Activated naive CD4-positive, alpha-beta T cell treated with anti-CD3 and anti-CD28 coated beads, Interleukin-2, amount 50 U/mL, for 24 hours (primary cell): Measurements from ENCODE around the gene CCT5.
"Not testable (repeated sequence)": the region's sequence is repeated elsewhere in the genome, so short reads cannot be mapped to it uniquely, and the experiment has no call there.

Experiments used
- H3K27ac Mint-ChIP-seq: one replicate; pipeline ENCODE4 v1.8.0; 2021; ENCODE audit warnings: mild to moderate bottlenecking, mixed read lengths
- H3K27me3 Mint-ChIP-seq: one replicate; pipeline ENCODE4 v1.8.0; 2021; ENCODE audit warnings: mixed read lengths
- H3K36me3 Mint-ChIP-seq: one replicate; pipeline ENCODE4 v1.8.0; 2021; ENCODE audit warnings: mixed read lengths
- H3K4me1 Mint-ChIP-seq: one replicate; pipeline ENCODE4 v1.8.0; 2021; ENCODE audit warnings: mixed read lengths
- H3K4me3 Mint-ChIP-seq: one replicate; pipeline ENCODE4 v1.8.0; 2021; ENCODE audit warnings: mild to moderate bottlenecking, mixed read lengths
- H3K9me3 Mint-ChIP-seq: one replicate; pipeline ENCODE4 v1.8.0; 2021; ENCODE audit warnings: mixed read lengths

The CCT5 gene

GRCh38 chr5:10262121-10262774, 12.2 kb downstream of the CCT5 start:
- no peaks in the 10 kb centered on the region for H3K9me3 Mint-ChIP-seq
- no peaks in the 10 kb centered on the region for H3K27me3 Mint-ChIP-seq
- no peak overlapping the region for H3K4me3 Mint-ChIP-seq
- peaks cover 30% of the 10 kb centered on the region for H3K36me3 Mint-ChIP-seq
- H3K27ac Mint-ChIP-seq = no peak overlapping the region
- H3K4me1 Mint-ChIP-seq = peaks cover 8% of the 10 kb centered on the region

- Mint-ChIP-seq H3K4me1 (peaks cover 5% of the 10 kb centered on the region), H3K27me3 (no peaks in the 10 kb centered on the region), H3K4me3 (no peak overlapping the region), H3K36me3 (peaks cover 27% of the 10 kb centered on the region), H3K27ac (no peak overlapping the region), H3K9me3 (no peaks in the 10 kb centered on the region)
Measured at GRCh38 chr5:10262995-10263394, 12.9 kb downstream of the CCT5 start.

- no peaks in the 10 kb centered on the region for H3K27me3 Mint-ChIP-seq
- peaks cover 18% of the 10 kb centered on the region for H3K36me3 Mint-ChIP-seq
- H3K4me1 Mint-ChIP-seq = no peaks in the 10 kb centered on the region
- H3K27ac Mint-ChIP-seq = no peak overlapping the region
- no peaks in the 10 kb centered on the region for H3K9me3 Mint-ChIP-seq
- H3K4me3 Mint-ChIP-seq = no peak overlapping the region
Measured at GRCh38 chr5:10264604-10265003, 14.5 kb downstream of the CCT5 start.

DNA sequence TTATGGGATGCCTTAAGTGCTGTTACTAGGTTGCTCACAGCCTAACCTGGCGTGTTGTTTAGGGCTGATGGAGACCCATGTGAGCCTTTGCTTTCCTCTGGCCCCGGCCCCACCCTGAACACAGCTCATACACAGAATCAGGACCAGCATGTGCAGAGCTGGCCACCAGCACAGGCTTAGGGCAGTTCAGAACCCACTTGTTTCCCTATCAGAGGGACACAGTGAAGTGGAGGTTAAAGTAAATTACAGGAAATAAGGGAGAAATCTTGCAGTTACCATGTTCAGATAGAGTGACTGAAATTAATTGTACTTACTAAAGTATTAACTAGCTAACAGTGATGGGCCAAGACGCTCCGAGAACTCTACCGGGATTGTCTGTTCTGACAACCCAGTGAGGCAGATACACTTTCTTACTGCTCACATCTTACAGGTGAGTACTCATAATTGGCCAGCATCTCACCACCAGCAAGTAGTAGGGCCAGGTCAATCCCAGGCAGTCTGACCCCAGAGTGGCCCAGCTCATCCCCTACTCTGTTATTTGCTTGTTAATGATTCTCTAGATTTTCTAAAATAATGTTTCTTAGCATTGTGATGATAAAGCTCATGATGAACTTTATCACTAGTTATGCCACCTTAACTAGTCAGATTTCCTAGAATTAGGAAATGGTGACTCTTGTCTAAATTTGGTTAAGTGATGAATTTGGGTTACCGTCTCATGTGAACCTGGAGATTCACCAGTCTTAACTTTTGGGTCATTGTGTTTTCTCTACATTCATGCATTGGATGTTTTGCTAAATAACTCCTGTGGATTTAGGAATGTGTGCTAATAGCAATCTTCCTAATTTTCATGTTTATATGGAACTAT, 15.4 kb downstream of the CCT5 start:
- no peaks in the 10 kb centered on the region for H3K27me3 Mint-ChIP-seq
- no peaks in the 10 kb centered on the region for H3K9me3 Mint-ChIP-seq
- peaks cover 14% of the 10 kb centered on the region for H3K36me3 Mint-ChIP-seq
- no peaks in the 10 kb centered on the region for H3K4me1 Mint-ChIP-seq
- H3K4me3 Mint-ChIP-seq = no peak overlapping the region
- H3K27ac Mint-ChIP-seq = no peak overlapping the region

DNA sequence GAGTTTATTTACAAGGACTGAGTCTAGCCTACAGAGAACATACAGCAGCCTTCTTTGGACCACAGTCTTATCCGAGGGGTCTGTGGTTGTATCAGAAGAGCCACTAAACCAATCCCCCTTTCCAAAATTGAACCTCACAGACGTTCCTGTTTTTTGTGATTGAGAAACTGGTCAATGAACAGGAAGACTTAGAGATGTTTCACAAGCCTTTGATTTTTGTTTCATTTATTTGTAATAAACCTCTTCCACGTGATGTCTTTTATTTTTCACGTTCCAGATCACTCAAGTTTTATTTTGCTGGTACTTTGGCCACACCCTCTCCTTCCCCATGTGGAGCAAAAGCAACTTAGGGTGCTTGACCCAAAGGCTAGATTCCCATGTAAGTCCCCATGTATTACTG, 16.1 kb downstream of the CCT5 start:
- H3K27me3 Mint-ChIP-seq = no peaks in the 10 kb centered on the region
- H3K4me1 Mint-ChIP-seq = no peaks in the 10 kb centered on the region
- H3K4me3 Mint-ChIP-seq = no peak overlapping the region
- peaks cover 11% of the 10 kb centered on the region for H3K36me3 Mint-ChIP-seq
- no peaks in the 10 kb centered on the region for H3K9me3 Mint-ChIP-seq
- no peak overlapping the region for H3K27ac Mint-ChIP-seq

- no peaks in the 10 kb centered on the region for H3K4me1 Mint-ChIP-seq
- H3K4me3 Mint-ChIP-seq = no peak overlapping the region
- H3K27me3 Mint-ChIP-seq = no peaks in the 10 kb centered on the region
- H3K9me3 Mint-ChIP-seq = no peaks in the 10 kb centered on the region
- peaks cover 11% of the 10 kb centered on the region for H3K36me3 Mint-ChIP-seq
- peak overlapping the region; percentile 59 for H3K27ac Mint-ChIP-seq
Measured at GRCh38 chr5:10266839-10267238, 16.8 kb downstream of the CCT5 start.

DNA sequence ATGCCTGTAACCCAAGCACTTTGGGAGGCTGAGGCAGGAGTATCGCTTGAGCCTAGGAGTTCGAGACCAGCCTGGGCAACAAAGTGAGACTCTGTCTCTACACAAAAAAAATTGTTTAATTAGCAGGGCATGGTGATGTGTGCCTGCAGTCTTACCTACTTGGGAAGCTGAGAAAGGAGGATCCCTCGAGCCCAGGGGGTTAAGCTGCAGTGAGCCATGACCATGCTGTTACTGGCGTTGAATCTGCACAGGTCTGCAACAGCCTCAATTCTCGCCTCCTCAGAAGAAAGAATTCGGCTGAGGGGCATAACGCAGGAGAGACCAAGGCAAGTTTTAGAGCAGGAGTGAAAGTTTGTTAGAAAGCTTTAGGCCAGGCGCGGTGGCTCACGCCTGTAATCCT, 18.0 kb downstream of the CCT5 start:
- H3K9me3 Mint-ChIP-seq = no peaks in the 10 kb centered on the region

DNA sequence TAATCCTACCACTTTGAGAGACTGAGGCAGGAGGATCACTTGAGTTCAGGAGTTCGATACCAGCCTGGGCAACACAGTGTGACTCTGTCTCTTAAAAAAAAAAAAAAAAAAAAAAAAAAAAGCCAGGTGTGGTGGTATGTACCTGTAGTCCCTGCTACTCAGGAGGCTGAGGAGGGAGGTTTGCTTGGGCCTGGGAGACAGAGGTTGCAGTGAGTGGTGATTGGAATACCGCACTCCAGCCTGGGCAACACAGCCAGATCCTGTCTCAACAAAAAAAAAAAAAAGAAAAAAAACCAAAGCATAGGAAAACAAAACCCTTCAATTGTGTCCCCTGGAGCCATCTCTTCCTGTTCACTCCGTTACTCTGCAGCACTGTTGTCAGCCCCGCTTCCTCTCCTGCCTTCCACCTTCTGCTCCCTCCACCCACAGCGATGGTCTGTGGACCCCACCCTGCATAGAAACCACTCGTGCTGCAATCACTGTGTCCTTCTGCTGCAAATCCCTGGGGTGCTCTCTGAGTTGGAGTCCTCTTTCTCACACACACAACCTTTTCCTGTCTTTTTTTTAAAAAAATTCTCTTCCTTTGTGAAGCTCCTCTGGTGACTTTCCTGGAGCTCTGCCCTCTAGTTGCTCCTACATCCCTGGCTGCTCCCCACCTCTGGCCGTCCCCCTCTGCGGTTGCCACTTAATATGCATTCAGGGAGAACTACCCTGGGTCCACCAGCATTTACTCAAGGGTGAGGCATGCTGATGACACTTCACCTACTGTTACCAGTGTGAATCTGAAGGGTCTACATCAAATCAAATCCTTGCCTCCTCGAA, 22.2 kb downstream of the CCT5 start:
- Mint-ChIP-seq H3K27me3 (no peaks in the 10 kb centered on the region), H3K4me1 (peaks cover 17% of the 10 kb centered on the region), H3K9me3 (no peaks in the 10 kb centered on the region), H3K27ac (no peak overlapping the region), H3K4me3 (no peak overlapping the region), H3K36me3 (no peaks in the 10 kb centered on the region)

More for the DNA sequence above, 18.0 kb downstream of the CCT5 start:
- Mint-ChIP-seq H3K4me1 (peaks cover 9% of the 10 kb centered on the region), H3K36me3 (peaks cover 3% of the 10 kb centered on the region), H3K4me3 (no peak overlapping the region), H3K27ac (no peak overlapping the region), H3K27me3 (no peaks in the 10 kb centered on the region)

- peaks cover 17% of the 10 kb centered on the region for H3K4me1 Mint-ChIP-seq
- not testable (repeated sequence) for H3K27me3 Mint-ChIP-seq, H3K36me3 Mint-ChIP-seq, H3K27ac Mint-ChIP-seq, H3K4me3 Mint-ChIP-seq, H3K9me3 Mint-ChIP-seq
Measured at GRCh38 chr5:10272875-10273209, 22.8 kb downstream of the CCT5 start.

DNA sequence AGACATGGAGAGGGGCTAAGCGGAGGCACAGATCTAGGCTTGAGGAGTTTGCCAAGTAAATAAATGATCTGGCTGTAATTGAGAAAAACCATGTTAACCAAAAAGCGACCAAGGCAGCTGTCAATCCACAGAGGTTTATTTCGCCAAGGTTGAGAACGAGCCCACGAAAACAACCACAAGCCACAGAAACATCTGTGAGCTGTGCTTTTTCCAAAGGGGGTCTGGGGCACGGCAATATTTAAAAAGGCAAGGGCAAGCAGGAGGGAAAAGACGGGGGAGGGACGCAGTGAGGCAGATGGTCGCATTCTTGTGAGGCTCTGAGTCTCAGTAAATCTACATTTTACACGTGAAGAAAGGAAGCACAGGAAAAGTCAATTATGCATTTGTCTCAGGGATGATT, 25.4 kb downstream of the CCT5 start:
- Mint-ChIP-seq H3K27ac (no peak overlapping the region), H3K4me1 (peaks cover 17% of the 10 kb centered on the region), H3K36me3 (no peaks in the 10 kb centered on the region), H3K27me3 (no peaks in the 10 kb centered on the region), H3K9me3 (no peaks in the 10 kb centered on the region), H3K4me3 (no peak overlapping the region)

GRCh38 chr5:10275991-10276390, 25.9 kb downstream of the CCT5 start:
- Mint-ChIP-seq H3K4me1 (peaks cover 17% of the 10 kb centered on the region), H3K4me3 (no peak overlapping the region), H3K27ac (no peak overlapping the region), H3K36me3 (no peaks in the 10 kb centered on the region), H3K9me3 (no peaks in the 10 kb centered on the region), H3K27me3 (no peaks in the 10 kb centered on the region)

DNA sequence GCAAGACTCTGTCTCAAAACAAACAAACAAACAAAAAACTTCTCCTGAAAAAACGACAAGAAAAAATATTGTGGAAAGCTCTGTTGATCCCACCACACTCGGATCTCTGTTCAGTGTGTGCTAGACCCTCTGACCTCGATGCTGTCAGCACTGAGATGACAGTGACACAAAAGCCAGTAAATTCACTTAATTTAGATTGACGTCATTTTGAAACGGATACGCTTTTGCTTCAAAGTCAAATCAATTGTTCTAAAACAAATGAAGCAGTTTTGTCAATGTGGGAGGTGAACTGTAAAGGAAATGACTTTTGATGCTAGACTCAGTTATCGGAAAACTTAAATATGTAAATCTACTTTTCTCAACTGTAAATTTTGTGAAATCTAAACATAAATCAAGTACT, 26.6 kb downstream of the CCT5 start:
- no peak overlapping the region for H3K4me3 Mint-ChIP-seq
- H3K4me1 Mint-ChIP-seq = peaks cover 17% of the 10 kb centered on the region
- H3K27ac Mint-ChIP-seq = no peak overlapping the region
- H3K27me3 Mint-ChIP-seq = no peaks in the 10 kb centered on the region
- H3K36me3 Mint-ChIP-seq = no peaks in the 10 kb centered on the region
- H3K9me3 Mint-ChIP-seq = no peaks in the 10 kb centered on the region

DNA sequence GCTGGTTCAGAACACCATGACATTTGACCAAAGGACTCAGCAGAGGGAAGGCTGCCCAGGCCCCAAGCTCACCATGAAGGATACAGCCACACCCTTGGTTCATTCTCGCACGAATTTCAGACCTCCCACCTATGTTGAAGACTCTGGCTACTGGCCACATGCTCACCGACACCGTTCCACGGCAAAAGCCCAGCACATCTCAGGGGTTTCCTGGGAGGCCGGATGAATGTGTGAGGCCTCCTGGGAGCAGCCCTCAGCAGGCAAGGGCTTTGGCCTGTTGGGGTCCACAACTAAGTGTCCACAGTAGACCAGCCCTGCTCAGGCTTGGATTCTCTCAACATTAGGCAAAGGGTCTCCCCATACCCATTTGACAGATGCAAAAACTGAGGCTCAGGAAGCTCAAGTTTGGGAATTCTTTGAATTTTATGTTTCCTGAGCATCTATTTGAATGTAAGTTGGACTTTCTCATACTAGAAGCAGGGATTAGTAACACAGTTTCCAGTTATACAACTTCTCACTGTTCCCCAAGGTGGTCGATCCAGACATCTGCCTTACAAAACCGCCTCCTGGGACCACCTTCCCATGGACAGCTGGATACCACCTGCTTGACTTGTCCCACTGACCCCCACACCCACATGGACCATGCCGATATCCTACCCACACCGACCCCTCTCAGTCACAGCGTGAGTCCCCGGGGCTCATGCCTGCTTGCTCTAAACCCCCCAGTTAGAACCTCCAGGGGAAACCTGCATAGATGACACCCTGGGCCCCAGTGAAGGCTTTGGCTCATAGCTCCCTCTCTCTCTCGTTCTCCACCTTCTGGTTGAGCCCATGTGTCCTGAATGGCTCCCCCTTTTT, 27.9 kb downstream of the CCT5 start:
- no peak overlapping the region for H3K4me3 Mint-ChIP-seq
- no peak overlapping the region for H3K27ac Mint-ChIP-seq
- H3K27me3 Mint-ChIP-seq = no peaks in the 10 kb centered on the region
- no peaks in the 10 kb centered on the region for H3K36me3 Mint-ChIP-seq
- peaks cover 9% of the 10 kb centered on the region for H3K4me1 Mint-ChIP-seq
- H3K9me3 Mint-ChIP-seq = no peaks in the 10 kb centered on the region

GRCh38 chr5:10278658-10279279, 28.7 kb downstream of the CCT5 start:
- H3K27me3 Mint-ChIP-seq = no peaks in the 10 kb centered on the region
- no peak overlapping the region for H3K4me3 Mint-ChIP-seq
- H3K36me3 Mint-ChIP-seq = no peaks in the 10 kb centered on the region
- H3K9me3 Mint-ChIP-seq = no peaks in the 10 kb centered on the region
- no peak overlapping the region for H3K27ac Mint-ChIP-seq
- H3K4me1 Mint-ChIP-seq = peaks cover 11% of the 10 kb centered on the region

DNA sequence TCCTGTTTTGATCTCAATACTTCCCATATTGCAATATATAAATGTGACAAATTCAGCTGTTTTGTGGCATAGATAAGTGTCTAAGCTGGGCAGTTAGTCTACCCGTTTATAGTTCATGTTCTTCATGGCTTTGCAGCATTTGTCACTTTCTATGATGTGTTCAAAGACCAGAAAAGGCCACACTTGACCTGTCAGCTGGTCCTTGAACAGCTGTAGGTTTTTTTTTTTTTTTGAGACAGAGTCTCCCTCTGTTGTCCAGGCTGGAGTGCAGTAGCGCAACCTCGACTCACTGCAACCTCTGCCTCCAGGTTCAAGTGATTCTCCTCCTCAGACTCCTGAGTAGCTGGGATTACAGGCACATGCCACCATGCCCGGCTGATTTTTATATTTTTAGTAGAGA, 29.2 kb downstream of the CCT5 start:
- Mint-ChIP-seq H3K36me3 (no peaks in the 10 kb centered on the region), H3K27me3 (no peaks in the 10 kb centered on the region), H3K4me1 (peaks cover 16% of the 10 kb centered on the region), H3K9me3 (no peaks in the 10 kb centered on the region), H3K27ac (no peak overlapping the region), H3K4me3 (no peak overlapping the region)
